Stimulated activated CD4-positive, alpha-beta T cell treated with anti-CD3 and anti-CD28 coated beads, Interleukin-12 subunit alpha, Interleukin-12 subunit beta, amount 100 ng/mL, for 4 hours (primary cell): Measurements from ENCODE around the gene LRRC47.

ENCODE experiments used
- DNase-seq: peaks from one replicate; pipeline ENCODE4 v3.0.0-alpha.2; 2020

LRRC47 gene

DNA sequence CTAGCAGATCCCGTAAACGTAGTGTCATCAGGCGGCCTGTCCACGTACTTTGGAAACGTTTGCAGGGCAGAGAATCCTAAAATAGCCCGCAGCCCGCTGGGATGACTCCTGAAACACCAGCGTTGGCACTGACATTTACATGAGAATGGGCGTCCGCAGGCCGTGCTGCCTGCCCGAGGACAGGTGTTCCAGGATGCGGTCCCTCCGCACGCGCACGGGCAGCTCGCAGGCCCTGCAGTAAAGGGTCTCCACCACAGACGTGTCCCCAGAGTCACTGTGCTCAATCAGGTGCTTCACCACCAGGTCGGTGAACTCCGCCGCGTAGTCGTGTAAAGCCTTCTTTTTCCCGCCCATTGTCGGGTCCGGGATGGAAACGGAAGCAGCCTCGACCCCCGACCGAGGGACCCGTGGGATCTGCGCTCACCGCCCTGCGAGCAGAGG, 49.9 kb downstream of the LRRC47 start:
- DNase-seq, result no peak

DNA sequence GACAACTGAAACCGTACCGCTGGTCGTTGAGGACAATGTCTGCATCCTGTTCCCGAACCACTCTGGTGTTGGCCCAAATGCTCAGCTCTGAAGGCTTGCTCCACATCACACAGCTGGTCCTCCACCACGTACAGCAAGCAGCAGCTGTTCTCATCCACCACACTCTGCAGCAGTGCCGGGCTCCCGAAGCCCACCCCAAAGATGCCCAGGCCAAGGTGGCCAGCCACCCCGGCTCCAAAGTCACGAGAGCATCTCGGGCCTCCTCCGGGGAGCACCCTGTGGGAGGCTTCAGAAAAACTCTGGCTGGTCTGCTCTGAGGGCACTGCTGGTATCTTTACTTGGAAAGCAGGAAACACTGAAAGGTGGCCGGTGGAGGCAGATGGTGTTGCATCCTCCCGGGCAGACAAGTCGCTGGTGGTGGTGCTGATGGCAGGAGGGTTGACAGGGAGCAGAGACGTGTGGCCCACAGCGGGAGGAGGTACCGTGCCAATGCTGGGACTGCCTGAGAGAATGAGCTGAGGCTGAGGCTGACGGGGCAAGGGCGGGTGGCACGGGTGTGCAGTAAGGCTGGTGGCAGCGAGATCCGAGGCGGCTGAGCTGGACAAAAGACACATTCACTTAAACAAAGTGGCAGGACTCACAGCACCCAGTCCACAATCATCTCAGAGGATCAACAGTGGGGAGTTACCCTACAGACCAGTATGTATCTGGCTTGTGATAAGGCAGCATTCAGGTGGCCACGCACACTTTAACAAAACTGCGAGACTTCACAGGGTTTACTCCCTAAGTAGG, 50.5 kb downstream of the LRRC47 start:
- DNase-seq, result no peak

DNA sequence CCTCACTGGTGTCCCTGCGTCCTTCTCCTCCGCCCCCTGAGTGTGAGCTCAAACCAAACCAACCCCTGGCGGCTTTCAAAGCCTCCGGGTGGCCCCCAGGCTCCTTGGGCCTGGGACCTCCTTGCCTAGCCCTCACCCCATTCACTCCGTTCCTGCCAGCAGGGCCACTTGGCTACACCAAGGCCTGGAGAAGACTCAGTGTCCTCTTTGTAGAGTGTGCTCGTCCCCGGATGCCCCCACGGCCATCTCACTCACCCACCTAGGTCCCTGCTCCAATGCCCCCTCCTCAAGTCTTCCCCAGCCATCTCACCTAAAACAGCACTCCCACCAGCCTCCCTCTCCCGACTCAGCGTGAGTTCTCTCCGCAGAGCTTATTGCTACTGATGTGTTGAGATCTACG, 51.2 kb downstream of the LRRC47 start:
- DNase-seq, result no peak

DNA sequence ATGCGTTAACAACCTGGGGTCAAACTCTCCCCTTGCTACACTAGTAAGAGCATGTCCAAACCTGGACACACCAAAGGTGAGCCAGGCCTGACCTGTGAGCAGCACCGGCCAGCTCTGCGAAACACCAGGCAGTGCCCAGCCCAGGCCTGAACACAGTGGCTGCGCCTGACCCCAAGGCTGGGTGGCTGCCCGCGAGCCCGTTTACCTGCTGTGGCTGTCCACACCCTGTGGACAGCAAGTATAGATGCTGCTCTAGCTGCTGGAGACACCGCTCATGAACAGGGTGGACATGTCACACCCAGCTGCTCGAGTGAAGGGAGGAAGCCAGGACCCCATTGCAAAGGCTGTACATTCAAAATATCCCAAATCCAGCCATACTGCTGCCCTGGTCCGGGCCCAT, 51.7 kb downstream of the LRRC47 start:
- DNase-seq, result no peak

DNA sequence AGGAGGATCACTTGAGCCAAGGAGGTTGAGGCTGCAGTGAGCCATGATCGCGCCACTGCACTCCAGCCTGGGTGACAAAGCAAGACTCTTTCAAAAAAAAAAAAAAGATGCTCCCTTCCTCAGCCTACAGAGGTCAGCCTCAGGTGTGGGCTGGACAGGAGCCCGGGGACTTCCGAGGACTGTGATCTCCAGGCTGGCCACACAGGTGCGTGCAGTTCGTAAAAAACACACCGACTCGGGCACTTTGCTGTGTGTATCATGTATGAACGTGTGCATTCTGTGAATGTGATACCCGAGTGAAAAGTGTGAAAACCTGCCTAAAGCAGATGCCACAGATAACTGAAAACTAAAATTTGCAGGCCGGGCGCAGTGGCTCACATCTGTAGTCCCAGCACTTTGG, 52.5 kb downstream of the LRRC47 start:
- DNase-seq, result no peak

DNA sequence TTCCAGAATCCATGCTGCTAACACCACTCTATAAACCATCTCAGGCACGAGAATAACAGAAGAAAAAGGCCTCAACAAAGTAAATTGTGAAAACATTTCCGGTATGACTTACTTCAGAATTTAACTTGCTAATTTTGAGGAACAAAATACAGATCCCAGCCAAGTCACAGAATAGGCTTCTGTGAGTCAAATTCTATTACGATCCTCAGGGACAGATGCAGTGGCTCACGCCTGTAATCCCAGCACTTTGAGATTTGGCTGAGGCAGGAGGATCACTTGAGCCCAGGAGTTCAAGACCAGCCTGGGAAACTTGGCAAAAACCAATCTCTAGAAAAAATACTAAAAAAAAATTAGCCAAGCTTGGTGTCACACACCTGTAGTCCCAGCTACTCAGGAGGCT, 52.9 kb downstream of the LRRC47 start:
- no peak for DNase-seq

DNA sequence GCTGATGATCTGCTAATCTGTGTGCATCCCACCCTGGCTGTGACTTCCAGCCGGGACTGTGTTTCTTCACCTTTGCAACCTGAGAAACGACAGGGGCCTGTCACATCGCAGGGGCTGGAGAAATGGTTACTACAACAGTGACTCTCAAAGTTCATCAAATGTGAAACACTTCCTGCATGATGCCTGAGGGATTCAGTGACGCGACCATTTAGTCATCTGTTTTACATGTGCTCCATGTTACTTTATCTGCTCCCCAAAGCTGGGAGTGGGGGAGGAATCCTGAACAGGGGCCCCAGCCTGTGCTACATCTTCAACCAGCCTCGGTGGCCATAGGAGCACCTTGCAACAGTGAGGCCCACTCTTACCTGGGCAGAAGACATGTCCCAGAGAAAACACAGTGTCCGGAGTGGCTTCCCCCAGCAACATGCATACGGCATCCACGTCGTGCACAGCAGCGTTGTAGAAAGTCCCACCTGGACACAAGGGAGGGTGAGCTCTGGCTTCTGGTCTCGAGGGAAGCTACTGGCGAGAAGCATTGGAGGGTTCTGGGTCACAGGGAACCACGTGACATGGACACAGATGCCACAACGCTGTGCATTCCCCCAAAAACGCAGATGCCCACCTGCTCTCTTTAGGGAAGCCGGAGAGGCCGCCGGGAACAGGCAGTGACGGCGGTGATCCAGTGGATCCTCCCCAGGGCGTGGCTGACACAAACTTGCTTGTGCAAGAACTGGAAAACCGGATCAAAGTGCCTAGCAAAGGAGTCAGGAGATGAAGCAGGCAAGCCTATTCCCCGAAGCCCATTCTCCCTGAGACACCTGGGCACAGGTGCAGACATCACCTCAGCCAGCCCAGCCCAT, 53.6 kb downstream of the LRRC47 start:
- no peak for DNase-seq

DNA sequence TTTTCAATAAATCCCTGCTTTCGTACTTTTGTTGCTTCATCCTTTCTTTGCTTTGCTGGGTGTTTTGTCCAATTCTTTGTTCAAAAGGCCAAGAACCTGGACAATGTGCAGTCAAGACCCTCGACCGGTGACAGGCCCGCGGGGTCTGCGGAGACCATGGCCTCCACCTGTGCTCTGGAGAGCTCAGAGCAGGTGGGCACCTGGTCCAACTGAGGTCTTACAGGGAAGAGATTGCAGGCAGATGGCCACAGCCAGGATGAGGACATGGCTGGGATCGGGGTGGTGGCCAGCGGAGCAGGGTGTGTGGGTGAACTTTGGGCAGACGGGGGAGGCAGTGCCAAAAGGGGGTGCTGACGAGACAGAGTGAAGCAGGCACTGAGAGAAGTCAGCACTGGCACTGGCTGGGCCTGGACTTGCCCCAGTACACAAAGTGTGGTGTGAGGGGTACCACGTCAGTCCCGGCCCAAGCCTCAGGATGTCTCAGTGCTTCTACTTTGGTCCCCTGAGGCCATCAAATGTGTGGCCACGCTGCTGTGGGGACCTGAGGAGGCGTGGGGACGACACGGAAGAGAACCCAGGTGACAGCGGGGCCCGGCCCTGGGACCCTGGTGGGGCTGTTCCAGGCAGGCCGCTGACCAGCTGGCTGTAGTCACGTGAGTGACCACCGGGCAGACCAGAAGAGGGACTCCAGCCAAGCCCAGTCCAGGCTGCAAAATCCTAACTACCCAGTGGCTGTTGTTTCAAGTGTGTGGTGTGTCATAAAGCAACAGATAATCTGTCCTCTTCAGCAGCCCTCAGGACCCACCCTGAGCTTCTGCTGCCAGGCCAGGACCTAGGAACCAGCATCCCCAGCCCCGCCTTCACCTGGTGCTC, 54.5 kb downstream of the LRRC47 start:
- no peak for DNase-seq

DNA sequence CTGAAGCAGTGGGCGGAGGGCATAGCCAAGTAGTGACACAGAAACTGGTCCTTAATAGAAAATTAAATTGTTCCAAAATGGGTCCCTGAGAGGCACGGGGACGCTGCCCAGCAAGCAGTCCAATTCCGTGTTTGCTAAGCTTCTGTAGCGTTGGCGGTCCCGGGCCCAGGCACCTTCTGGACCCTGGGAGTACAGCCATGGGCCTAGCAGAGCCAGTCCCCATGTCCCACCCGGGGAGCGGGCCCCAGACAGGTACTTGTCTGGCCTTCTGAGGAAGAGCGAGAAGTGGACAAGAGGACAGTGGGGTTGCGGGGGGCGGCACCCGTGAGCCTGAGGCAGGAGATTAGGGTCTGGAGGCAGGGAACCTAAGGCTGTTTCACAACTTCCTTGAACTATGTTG, 55.5 kb downstream of the LRRC47 start:
- DNase-seq, result no peak

DNA sequence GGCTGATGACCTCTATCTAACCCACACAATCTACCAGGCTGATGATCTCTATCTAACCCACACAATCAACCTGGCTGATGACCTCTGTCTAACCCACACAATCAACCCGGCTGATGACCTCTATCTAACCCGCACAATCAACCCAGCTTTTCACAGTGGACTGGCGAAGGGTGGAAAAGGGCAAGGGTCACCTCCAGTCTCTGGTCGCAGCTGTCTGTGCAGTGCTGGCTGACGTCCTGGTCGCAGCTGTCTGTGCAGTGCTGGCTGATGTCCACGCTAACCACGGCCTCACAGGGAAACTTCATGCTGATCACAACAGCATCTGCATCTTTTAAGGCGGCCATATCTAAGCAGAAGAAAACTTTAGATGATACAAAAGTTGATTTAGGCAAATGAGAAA, 56.3 kb downstream of the LRRC47 start:
- no peak for DNase-seq

DNA sequence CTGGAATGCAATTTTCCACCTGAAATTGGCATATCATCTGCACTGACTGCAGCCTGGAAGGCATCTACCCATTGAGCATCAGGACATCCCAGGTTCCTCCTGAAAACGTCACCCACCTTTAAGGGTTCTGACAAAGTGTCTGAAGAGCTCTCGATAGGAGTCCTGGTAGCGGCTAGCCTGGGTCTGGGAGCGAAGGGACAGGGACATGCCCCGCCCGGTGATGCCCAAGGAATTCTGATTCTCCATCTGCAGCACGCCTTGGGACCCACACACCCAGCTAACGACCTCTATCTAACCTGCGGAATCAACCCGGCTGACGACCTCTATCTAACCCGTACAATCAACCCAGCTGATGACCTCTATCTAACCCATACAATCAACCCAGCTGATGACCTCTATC, 57.4 kb downstream of the LRRC47 start:
- DNase-seq, result no peak

DNA sequence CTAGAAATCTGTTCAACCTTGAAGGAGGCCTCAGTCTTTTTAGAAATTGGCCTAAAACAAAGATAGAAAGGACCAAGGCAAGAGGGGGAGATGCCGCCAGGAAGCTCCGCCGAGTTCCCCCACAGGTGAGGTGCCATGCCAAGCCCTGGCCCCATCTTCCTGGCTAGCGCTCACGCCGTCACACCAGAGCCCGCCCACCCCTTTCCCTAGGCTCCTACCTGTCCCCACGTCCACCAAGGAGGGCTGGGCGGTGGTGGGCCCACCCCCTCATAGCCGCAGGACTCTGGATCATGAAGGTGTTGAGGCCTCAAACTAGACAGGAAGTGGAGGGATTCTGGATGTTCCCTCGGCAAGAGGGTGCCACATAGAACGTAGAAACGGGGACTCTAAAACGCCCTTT, 59.6 kb downstream of the LRRC47 start:
- DNase-seq, result no peak

DNA sequence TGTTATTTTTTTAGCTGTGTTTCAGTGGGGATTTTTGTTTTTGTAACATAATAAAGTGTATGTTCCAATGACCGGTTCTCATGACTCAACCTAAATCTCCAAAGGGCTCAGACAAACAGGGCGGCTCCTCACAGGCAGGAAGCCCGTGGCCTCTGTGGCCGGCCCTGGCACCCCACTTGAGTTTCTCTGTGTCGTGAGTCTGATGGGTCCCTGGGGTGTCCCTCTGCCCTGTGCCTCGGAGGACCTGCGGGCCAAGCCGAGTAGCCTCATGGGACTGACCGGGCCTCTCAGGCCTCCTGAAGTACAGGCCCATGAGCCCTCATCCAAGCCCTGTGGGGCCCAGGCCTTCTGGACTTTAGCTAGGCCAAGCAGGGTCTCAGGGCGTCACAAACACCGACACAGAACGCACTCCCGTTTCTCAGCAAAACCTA, 60.2 kb downstream of the LRRC47 start:
- DNase-seq, result no peak

DNA sequence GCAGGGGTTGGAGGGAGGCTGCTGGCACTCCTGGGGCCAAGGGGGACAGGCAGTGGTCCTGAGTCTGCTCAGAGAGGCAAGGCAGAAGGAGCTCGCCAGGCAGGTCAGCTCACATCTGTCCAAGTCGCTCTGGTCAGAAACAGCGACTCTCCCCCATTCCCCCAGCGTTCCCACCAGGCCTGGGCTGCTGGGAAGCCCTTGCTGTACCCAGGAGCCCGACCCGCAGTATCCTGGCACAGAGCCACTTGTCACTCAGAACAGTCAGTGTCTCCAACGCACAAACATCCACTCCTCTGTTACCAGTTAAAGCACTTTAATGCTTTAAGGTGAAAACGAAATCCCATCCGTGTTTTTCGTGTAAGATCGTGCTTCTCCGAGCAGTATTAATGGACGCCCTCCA, 60.6 kb downstream of the LRRC47 start:
- DNase-seq, result no peak

DNA sequence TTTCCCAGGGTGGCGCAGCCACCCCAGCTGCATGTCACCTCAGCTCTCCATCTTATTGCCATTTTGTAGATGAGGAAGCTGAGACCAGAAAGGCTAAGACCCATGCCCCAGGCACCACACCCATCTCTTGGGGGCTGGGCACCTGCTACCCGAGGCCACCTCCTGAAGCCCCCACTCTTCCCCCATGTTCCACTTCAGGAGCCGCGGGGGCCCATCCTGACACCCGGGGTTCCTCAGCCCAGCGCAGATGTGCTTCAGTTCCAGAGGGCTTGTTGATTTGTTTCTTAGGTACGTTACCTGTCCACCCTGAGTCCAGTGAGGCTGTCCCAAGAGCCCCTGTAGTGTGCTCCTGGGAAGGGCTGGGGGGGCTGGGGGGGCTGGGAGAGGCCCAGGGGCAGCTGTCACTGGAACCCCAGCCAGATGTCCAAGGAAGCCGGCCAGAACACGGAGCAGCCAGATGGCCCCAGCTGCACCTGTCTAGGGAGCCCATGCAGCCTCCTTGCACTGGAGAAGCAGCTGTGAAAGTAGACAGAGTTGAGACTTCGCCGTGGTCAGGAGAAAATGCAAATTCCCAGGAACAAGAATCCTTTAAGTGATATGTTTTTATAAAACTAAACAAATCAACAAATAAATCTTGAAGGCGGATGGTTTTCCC, 61.1 kb downstream of the LRRC47 start:
- DNase-seq, result no peak

DNA sequence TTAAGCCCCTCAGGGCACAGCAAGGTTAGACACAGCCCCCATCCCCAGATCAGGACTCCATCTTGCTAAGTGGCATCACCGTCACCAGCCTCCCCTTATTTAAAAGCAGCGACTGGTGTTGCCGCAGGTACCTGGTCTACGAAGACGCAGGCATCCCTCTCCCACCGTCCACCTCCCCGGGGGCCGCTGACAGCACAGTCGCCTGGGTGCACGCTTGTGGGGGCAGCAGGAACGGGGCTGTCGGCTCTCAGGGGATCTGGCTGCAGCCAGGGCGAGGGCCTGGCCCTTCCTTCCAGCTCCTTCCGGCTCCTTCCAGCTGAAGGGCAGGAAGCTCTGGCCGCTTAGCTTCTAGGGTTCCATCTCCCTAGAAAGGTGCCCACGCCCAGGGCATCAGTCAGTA, 61.7 kb downstream of the LRRC47 start:
- DNase-seq, result no peak

DNA sequence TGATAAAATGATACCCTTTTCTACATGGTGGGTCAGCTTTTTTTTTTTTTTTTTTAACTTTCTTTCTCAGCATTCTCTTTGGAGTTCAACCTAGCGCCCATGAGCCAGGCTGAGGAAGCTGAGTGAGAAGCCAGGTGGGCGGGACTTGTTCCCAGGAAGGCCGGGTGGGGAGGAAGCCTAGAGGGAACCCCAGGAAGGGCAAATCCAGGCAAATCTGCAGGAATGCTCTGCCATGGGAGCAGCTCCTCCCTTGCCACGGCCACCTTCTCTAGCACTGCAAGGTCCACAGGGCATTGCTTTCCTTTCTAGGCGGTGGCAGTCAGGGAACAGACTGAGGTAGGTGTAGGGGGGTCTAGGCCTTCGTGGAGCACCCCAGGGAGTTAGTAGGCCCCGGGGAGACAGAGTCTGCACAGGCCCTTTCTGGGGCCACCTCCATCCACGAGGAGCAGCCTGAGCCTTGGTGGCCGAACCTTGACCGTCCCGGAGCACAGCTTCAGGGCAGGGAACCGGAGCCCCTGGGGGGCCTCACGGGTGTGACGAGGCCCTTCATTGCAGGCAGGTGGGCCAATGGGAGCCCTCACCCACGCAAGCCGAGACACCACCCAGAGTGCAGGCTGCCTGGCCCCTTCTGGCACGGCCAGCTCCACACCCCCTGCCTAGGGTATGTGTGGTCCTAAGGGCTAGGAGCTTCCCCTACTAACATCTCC, 62.3 kb downstream of the LRRC47 start:
- no peak for DNase-seq

DNA sequence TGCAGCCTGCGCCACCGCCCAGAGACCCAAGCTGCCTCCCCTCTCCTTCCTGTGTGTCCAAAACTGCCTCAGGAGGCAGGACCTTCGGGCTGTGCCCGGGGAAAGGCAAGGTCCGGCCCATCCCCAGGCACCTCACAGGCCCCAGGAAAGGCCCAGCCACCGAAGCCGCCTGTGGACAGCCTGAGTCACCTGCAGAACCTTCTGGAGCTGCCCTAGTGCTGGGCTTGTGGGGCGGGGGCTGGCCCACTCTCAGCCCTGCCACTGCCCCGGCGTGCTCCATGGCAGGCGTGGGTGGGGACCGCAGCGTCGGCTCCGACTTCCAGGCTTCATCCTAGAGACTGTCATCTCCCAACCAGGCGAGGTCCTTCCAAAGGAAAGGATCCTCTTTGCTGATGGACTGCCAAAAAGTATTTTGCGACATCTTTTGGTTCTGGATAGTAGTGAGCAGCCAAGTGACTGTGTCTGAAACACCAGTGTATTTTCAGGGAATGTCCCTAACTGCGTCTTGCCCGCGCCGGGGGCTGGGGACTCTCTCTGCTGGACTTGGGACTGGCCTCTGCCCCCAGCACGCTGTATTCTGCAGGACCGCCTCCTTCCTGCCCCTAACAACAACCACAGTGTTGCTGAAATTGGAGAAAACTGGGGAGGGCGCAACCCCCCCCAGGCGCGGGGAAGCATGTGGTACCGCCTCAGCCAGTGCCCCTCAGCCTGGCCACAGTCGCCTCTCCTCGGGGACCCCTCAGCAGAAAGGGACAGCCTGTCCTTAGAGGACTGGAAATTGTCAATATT, 63.0 kb downstream of the LRRC47 start:
- no peak for DNase-seq

DNA sequence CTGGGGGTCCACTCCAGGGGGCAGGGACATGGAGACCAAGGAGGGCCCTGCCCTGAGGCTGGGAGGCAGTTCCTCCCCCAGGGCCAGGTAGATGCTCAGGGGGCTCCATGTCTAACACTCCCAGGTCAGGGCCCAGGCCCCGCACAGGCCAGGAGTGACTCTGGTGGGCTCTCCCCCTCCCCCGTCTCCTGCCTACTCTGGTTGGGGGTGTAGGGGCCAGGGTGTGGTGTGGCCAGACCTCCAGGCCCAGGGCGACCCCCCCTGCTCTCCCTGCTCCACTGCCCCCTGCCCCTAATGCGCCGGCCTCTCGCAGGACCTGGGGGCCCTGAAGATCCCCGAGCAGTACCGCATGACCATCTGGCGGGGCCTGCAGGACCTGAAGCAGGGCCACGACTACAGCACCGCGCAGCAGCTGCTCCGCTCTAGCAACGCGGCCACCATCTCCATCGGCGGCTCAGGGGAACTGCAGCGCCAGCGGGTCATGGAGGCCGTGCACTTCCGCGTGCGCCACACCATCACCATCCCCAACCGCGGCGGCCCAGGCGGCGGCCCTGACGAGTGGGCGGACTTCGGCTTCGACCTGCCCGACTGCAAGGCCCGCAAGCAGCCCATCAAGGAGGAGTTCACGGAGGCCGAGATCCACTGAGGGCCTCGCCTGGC, 63.7 kb downstream of the LRRC47 start:
- no peak for DNase-seq

DNA sequence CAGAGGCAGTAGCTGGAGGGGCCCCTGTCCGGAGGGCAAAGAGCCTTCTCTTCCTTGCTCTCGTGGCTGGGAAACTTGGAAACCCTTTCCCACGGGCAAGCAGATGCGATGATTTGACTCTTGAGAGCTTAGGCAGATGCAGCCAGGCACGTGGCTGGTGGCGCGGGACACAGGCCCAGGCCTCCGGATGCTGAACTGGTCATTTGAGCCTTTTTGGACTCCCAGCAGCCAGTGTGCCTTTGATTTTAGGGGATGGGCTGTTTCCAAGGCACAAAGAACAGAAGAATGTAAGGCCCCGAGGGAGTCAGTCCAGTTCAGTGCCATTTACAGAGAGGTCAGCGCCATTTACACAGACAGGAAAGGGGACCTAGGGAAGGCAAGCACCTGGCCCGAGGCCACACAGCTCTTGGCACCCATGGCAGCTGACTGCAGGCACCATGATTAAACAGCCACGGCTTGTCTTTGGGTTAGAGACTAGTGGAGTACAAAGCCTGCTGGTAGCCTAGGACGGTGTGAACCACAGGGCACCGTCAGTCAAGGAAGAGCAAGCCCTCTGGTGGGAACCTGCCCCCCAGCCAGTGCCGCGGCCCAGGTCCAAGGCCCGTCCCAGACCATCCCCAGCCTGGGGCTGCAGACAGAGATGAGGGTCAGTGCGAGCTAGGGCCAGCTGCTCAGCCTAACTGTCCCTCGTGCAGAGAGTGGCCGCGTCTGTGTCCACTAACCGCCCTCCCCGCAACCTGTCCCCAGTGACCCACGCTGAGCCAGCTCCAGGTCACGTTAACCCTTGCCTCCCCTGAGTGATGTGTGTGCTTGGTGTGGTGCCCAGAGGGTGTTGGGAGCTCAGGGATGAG, 64.5 kb downstream of the LRRC47 start:
- no peak for DNase-seq
